NCI-H345 treated with DMSO at 0.1 percent for 48 hours (cell line): ENCODE data around the gene PFKP.

Experiments
- DNase-seq: peaks from one replicate; lab custom pipeline; 2025; ENCODE audit not compliant: unreplicated experiment; lab: John Stamatoyannopoulos, UW

Gene PFKP

GRCh38 chr10:3132036-3133025, 65.0 kb downstream of the PFKP start:
- no peak for DNase-seq

- DNase-seq = no peak
These were observed 66.6 kb downstream of the PFKP start for GRCh38 chr10:3133948-3134347.

- DNase-seq = no peak
These were observed 67.7 kb downstream of the PFKP start for GRCh38 chr10:3135006-3135405.

- no peak for DNase-seq
These were observed 69.0 kb downstream of the PFKP start for GRCh38 chr10:3136336-3136735.

- DNase-seq = no peak
These were observed 69.6 kb downstream of the PFKP start for GRCh38 chr10:3136763-3137611.

GRCh38 chr10:3137958-3138726, 70.8 kb downstream of the PFKP start:
- no peak for DNase-seq

GRCh38 chr10:3139216-3139910, 72.0 kb downstream of the PFKP start:
- no peak for DNase-seq

GRCh38 chr10:3140280-3140679, 72.9 kb downstream of the PFKP start:
- no peak for DNase-seq

- DNase-seq = no peak
These were observed 74.1 kb downstream of the PFKP start for GRCh38 chr10:3141351-3142005.

GRCh38 chr10:3142146-3142875, 75.0 kb downstream of the PFKP start:
- DNase-seq = no peak

- DNase-seq = no peak
These were observed 76.0 kb downstream of the PFKP start for GRCh38 chr10:3143366-3143765.

- DNase-seq = no peak
These were observed 76.6 kb downstream of the PFKP start for GRCh38 chr10:3143791-3144434.

- no peak for DNase-seq
These were observed 78.0 kb downstream of the PFKP start for GRCh38 chr10:3145366-3145765.

- DNase-seq = no peak
These were observed 78.9 kb downstream of the PFKP start for GRCh38 chr10:3146289-3146688.

- no peak for DNase-seq
These were observed 79.9 kb downstream of the PFKP start for GRCh38 chr10:3147117-3147820.

- no peak for DNase-seq
These were observed 80.7 kb downstream of the PFKP start for GRCh38 chr10:3148041-3148440.

GRCh38 chr10:3148994-3149393, 81.6 kb downstream of the PFKP start:
- DNase-seq = no peak

GRCh38 chr10:3149918-3150317, 82.6 kb downstream of the PFKP start:
- DNase-seq = no peak
